ENCODE measurements around the gene FAAP100.

The FAAP100 gene

DNA sequence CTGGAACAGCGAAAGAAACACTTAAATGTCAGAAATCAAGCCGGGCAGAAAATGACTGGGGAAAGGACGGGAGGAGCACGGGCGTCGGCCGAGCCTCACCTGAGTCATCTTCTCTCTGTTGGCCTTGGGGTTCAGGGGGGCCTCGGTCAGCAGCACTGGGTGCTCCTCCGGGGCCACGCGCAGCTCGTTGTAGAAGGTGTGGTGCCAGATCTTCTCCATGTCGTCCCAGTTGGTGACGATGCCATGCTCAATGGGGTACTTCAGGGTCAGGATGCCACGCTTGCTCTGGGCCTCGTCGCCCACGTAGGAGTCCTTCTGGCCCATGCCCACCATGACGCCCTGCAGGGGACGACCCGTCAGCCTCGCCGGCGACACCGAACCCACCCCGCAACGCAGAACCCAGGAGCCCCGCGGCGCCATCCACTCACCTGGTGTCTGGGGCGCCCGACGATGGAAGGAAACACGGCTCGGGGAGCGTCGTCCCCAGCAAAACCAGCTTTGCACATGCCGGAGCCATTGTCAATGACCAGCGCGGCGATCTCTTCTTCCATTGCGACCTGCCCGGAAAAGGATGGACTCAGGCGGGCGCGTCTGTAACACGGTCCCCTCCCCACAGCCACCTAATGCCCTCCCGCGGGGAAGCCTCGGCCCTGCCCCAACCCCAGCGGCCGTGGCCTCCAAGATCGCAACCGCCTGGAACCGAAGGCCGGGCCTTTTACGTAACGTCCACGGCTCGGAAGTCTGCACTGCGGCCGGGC is 40.2 kb downstream of the FAAP100 start:
- Histone ChIP-seq H3K4me1 (ENCODE audit: control insufficient read depth in 1 of 2, insufficient read depth in 2 of 2, low read length in 2 of 2) (peaks cover 24 to 42% of the 10 kb centered on the region in 2 donors), H3K9ac (ENCODE audit: low read depth in 1 of 2, low read length in 2 of 2) (peak overlapping the region; percentile 82 to 99), H3K27me3 (ENCODE audit: control insufficient read depth in 1 of 2, insufficient read depth in 2 of 2, low read length in 2 of 2) (no peaks in the 10 kb centered on the region), H3K27ac (ENCODE audit: low read depth, low read length) (peak overlapping the region; percentile 91), H3K4me3 (ENCODE audit: low read depth in 1 of 2, low read length in 2 of 2) (peak overlapping the region; percentile 82 to 93), H3K9me3 (ENCODE audit: control insufficient read depth in 1 of 2, low read length in 2 of 2) (no peaks in the 10 kb centered on the region), H3K36me3 (ENCODE audit: control insufficient read depth in 1 of 2, insufficient read depth in 2 of 2, low read length in 2 of 2) (peaks cover 34 to 36% of the 10 kb centered on the region in 2 donors)

DNA sequence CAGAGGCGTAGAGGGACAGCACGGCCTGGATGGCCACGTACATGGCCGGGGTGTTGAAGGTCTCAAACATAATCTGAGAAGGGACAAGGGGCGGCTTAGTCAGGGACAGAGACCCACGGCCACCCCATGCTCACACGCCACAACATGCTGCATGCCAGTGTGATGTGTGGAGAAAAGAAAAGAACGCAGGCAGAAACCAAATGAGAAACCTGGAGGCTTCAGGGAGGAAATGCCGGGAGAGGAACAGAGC is 40.7 kb downstream of the FAAP100 start:
- Histone ChIP-seq H3K36me3 (ENCODE audit: control insufficient read depth in 1 of 2, insufficient read depth in 2 of 2, low read length in 2 of 2) (peaks cover 34 to 36% of the 10 kb centered on the region in 2 donors), H3K27me3 (ENCODE audit: control insufficient read depth in 1 of 2, insufficient read depth in 2 of 2, low read length in 2 of 2) (no peaks in the 10 kb centered on the region), H3K9ac (ENCODE audit: low read depth in 1 of 2, low read length in 2 of 2) (peak overlapping the region; percentile 82 to 99), H3K4me3 (ENCODE audit: low read depth in 1 of 2, low read length in 2 of 2) (peak overlapping the region; percentile 82 to 93), H3K4me1 (ENCODE audit: control insufficient read depth in 1 of 2, insufficient read depth in 2 of 2, low read length in 2 of 2) (peaks cover 24 to 38% of the 10 kb centered on the region in 2 donors), H3K9me3 (ENCODE audit: control insufficient read depth in 1 of 2, low read length in 2 of 2) (no peaks in the 10 kb centered on the region), H3K27ac (ENCODE audit: low read depth, low read length) (peak overlapping the region; percentile 91)

DNA sequence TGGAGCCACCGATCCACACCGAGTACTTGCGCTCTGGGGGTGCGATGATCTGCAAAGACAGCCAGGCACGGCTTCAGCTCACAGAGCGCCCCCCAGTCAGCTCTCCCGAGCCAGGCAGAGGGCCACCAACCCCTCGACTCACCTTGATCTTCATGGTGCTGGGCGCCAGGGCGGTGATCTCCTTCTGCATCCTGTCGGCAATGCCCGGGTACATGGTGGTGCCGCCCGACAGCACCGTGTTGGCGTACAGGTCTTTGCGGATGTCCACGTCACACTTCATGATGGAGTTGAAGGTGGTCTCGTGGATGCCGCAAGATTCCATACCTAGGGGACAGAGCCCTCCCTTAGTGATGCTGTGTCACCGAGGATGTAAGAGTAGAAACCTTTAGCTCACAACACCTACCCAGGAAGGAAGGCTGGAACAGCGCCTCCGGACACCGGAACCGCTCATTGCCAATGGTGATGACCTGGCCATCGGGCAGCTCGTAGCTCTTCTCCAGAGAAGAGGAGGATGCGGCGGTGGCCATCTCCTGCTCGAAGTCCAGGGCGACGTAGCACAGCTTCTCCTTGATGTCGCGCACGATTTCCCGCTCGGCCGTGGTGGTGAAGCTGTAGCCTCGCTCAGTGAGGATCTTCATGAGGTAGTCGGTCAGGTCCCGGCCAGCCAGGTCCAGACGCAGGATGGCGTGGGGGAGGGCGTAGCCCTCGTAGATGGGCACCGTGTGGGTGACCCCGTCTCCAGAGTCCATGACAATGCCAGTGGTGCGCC is 41.2 kb downstream of the FAAP100 start:
- H3K4me3 ChIP-seq (ENCODE audit: low read depth in 1 of 2, low read length in 2 of 2): peak overlapping the region; percentile 82 to 93
- no peaks in the 10 kb centered on the region for H3K9me3 ChIP-seq (ENCODE audit: control insufficient read depth in 1 of 2, low read length in 2 of 2)
- peaks cover 34 to 36% of the 10 kb centered on the region in 2 donors for H3K36me3 ChIP-seq (ENCODE audit: control insufficient read depth in 1 of 2, insufficient read depth in 2 of 2, low read length in 2 of 2)
- peaks cover 19 to 33% of the 10 kb centered on the region in 2 donors for H3K4me1 ChIP-seq (ENCODE audit: control insufficient read depth in 1 of 2, insufficient read depth in 2 of 2, low read length in 2 of 2)
- no peaks in the 10 kb centered on the region for H3K27me3 ChIP-seq (ENCODE audit: control insufficient read depth in 1 of 2, insufficient read depth in 2 of 2, low read length in 2 of 2)
- H3K9ac ChIP-seq (ENCODE audit: low read depth in 1 of 2, low read length in 2 of 2): peak overlapping the region; percentile 82 to 99
- peak overlapping the region; percentile 91 for H3K27ac ChIP-seq (ENCODE audit: low read depth, low read length)

- peak overlapping the region; percentile 11 for H3K27ac ChIP-seq (ENCODE audit: low read depth, low read length)
- peak overlapping the region; percentile 82 to 93 for H3K4me3 ChIP-seq (ENCODE audit: low read depth in 1 of 2, low read length in 2 of 2)
- H3K4me1 ChIP-seq (ENCODE audit: control insufficient read depth in 1 of 2, insufficient read depth in 2 of 2, low read length in 2 of 2): peaks cover 13 to 26% of the 10 kb centered on the region in 2 donors
- peaks cover 34 to 36% of the 10 kb centered on the region in 2 donors for H3K36me3 ChIP-seq (ENCODE audit: control insufficient read depth in 1 of 2, insufficient read depth in 2 of 2, low read length in 2 of 2)
- no peaks in the 10 kb centered on the region for H3K9me3 ChIP-seq (ENCODE audit: control insufficient read depth in 1 of 2, low read length in 2 of 2)
- peak overlapping the region; percentile 82 to 99 for H3K9ac ChIP-seq (ENCODE audit: low read depth in 1 of 2, low read length in 2 of 2)
- no peaks in the 10 kb centered on the region for H3K27me3 ChIP-seq (ENCODE audit: control insufficient read depth in 1 of 2, insufficient read depth in 2 of 2, low read length in 2 of 2)
Observed at GRCh38 chr17:81509972-81510784, 42.0 kb downstream of the FAAP100 start.

GRCh38 chr17:81509207-81509971 is 42.8 kb downstream of the FAAP100 start:
- Histone ChIP-seq H3K4me1 (ENCODE audit: control insufficient read depth in 1 of 2, insufficient read depth in 2 of 2, low read length in 2 of 2) (peaks cover 13 to 26% of the 10 kb centered on the region in 2 donors), H3K9me3 (ENCODE audit: control insufficient read depth in 1 of 2, low read length in 2 of 2) (no peaks in the 10 kb centered on the region), H3K36me3 (ENCODE audit: control insufficient read depth in 1 of 2, insufficient read depth in 2 of 2, low read length in 2 of 2) (peaks cover 34 to 36% of the 10 kb centered on the region in 2 donors), H3K9ac (ENCODE audit: low read depth in 1 of 2, low read length in 2 of 2) (peak overlapping the region; percentile 82 to 99), H3K4me3 (ENCODE audit: low read depth in 1 of 2, low read length in 2 of 2) (peak overlapping the region; percentile 82 to 93), H3K27me3 (ENCODE audit: control insufficient read depth in 1 of 2, insufficient read depth in 2 of 2, low read length in 2 of 2) (no peaks in the 10 kb centered on the region), H3K27ac (ENCODE audit: low read depth, low read length) (peak overlapping the region; percentile 11)

GRCh38 chr17:81508639-81509206 is 43.4 kb downstream of the FAAP100 start:
- Histone ChIP-seq H3K27ac (ENCODE audit: low read depth, low read length) (no peak overlapping the region), H3K9ac (ENCODE audit: low read depth in 1 of 2, low read length in 2 of 2) (peak overlapping the region; percentile 82 to 99)

DNA sequence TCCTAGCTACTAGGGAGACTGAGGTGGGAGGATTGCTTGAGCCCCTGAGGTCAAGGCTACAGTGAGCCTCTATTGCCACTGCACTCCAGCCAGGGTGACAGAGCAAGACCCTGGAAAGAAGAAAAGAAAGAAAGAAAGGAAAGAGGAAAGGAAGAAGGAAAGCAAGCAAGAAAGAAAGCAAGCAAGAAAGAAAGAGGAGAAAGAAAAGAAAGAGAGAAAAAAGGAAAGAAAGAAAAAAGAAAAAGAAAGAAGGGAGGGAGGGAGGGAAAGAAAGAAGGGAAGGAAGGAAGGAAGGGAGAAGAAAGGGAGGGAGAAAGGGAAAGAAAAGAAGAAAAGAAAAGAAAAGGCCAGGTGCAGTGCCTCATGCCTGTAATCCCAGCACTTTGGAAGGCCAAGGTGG is 48.5 kb downstream of the FAAP100 start:
- no peaks in the 10 kb centered on the region for H3K27me3 ChIP-seq (ENCODE audit: control insufficient read depth in 1 of 2, insufficient read depth in 2 of 2, low read length in 2 of 2)

More at GRCh38 chr17:81508639-81509206, 43.4 kb downstream of the FAAP100 start:
- Histone ChIP-seq H3K4me3 (ENCODE audit: low read depth in 1 of 2, low read length in 2 of 2) (peak overlapping the region; percentile 82 to 93), H3K4me1 (ENCODE audit: control insufficient read depth in 1 of 2, insufficient read depth in 2 of 2, low read length in 2 of 2) (peaks cover 13 to 26% of the 10 kb centered on the region in 2 donors), H3K27me3 (ENCODE audit: control insufficient read depth in 1 of 2, insufficient read depth in 2 of 2, low read length in 2 of 2) (no peaks in the 10 kb centered on the region), H3K36me3 (ENCODE audit: control insufficient read depth in 1 of 2, insufficient read depth in 2 of 2, low read length in 2 of 2) (peaks cover 34 to 36% of the 10 kb centered on the region in 2 donors), H3K9me3 (ENCODE audit: control insufficient read depth in 1 of 2, low read length in 2 of 2) (no peaks in the 10 kb centered on the region)

DNA sequence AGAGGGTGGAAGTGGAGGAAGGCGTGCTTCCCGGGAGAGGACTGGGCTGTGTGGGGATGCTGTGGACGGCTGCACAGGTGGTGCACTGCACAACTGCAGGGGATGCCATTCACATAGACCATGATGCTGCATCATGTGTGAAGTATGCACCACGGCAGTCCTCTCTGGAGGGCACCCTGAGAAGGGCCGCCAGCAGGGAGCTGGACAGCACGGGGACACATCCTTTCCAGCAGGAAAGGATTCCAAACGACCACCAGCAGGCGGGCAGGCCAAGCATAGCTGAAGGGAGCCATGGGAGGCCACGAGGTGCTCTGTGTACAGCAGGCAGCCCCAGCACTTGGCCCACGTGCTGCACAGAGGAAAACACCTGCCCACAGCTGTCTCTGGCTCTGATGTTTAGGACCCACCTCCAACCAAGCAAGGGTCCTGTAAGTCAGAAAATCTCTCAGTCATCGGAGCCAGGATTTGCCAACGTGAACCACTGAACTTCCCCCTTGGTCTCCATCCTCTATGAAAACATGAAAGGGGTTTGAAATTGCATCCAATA is 49.6 kb downstream of the FAAP100 start:
- no peak overlapping the region for H3K9ac ChIP-seq (ENCODE audit: low read depth in 1 of 2, low read length in 2 of 2)
- H3K36me3 ChIP-seq (ENCODE audit: control insufficient read depth in 1 of 2, insufficient read depth in 2 of 2, low read length in 2 of 2): no peaks in the 10 kb centered on the region
- no peaks in the 10 kb centered on the region for H3K4me1 ChIP-seq (ENCODE audit: control insufficient read depth in 1 of 2, insufficient read depth in 2 of 2, low read length in 2 of 2)
- H3K27me3 ChIP-seq (ENCODE audit: control insufficient read depth in 1 of 2, insufficient read depth in 2 of 2, low read length in 2 of 2): no peaks in the 10 kb centered on the region
- no peaks in the 10 kb centered on the region for H3K9me3 ChIP-seq (ENCODE audit: control insufficient read depth in 1 of 2, low read length in 2 of 2)
- H3K27ac ChIP-seq (ENCODE audit: low read depth, low read length): no peak overlapping the region
- H3K4me3 ChIP-seq (ENCODE audit: low read depth in 1 of 2, low read length in 2 of 2): no peak overlapping the region

More for the DNA sequence above, 48.5 kb downstream of the FAAP100 start:
- Histone ChIP-seq H3K9ac (ENCODE audit: low read depth in 1 of 2, low read length in 2 of 2) (no peak overlapping the region), H3K4me3 (ENCODE audit: low read depth in 1 of 2, low read length in 2 of 2) (no peak overlapping the region), H3K9me3 (ENCODE audit: control insufficient read depth in 1 of 2, low read length in 2 of 2) (no peaks in the 10 kb centered on the region), H3K27ac (ENCODE audit: low read depth, low read length) (no peak overlapping the region), H3K4me1 (ENCODE audit: control insufficient read depth in 1 of 2, insufficient read depth in 2 of 2, low read length in 2 of 2) (peaks cover 0 to 1% of the 10 kb centered on the region in 2 donors), H3K36me3 (ENCODE audit: control insufficient read depth in 1 of 2, insufficient read depth in 2 of 2, low read length in 2 of 2) (peaks cover 1 to 2% of the 10 kb centered on the region in 2 donors)

- Histone ChIP-seq H3K4me1 (ENCODE audit: control insufficient read depth in 1 of 2, insufficient read depth in 2 of 2, low read length in 2 of 2) (no peaks in the 10 kb centered on the region), H3K27me3 (ENCODE audit: control insufficient read depth in 1 of 2, insufficient read depth in 2 of 2, low read length in 2 of 2) (no peaks in the 10 kb centered on the region), H3K36me3 (ENCODE audit: control insufficient read depth in 1 of 2, insufficient read depth in 2 of 2, low read length in 2 of 2) (no peaks in the 10 kb centered on the region), H3K4me3 (ENCODE audit: low read depth in 1 of 2, low read length in 2 of 2) (no peak overlapping the region), H3K9me3 (ENCODE audit: control insufficient read depth in 1 of 2, low read length in 2 of 2) (no peaks in the 10 kb centered on the region), H3K9ac (ENCODE audit: low read depth in 1 of 2, low read length in 2 of 2) (no peak overlapping the region), H3K27ac (ENCODE audit: low read depth, low read length) (no peak overlapping the region)
Observed at GRCh38 chr17:81500047-81500446, 52.1 kb downstream of the FAAP100 start.

Data from duodenal mucosa (tissue), 2 donors.